PC-3 (cell line): ENCODE data around the gene PIGQ. TPM values are rescaled to one million over a fixed set of nuclear protein-coding genes. Genes with fewer than 3 reads are reported as not detected.

Experiments used
- ATAC-seq: fragments of 200-7000 bp; cut with Tn5 transposase; 2 replicates; pipeline ENCODE4 v1.9.1; 2020; ENCODE audit warnings: mild to moderate bottlenecking, moderate library complexity
- BruUV-seq: library from RNA; stranded (reverse); fragments of 400-500 nt; replicated peaks from 2 replicates; lab custom pipeline; 2021; lab: Mats Ljungman, UMichigan
- CTCF ChIA-PET: fragments of 300-600 bp; sonication (Branson Sonifier 250); formaldehyde crosslinking; loops from one replicate; lab custom pipeline; 2022; ENCODE audit warnings: antibody characterized with exemption; lab: Charles Lee
- POLR2A ChIA-PET: fragments of 300-600 bp; sonication (Branson Sonifier 250); formaldehyde crosslinking; loops from one replicate; lab custom pipeline; 2022; ENCODE audit warnings: antibody characterized with exemption; ENCODE audit not compliant: unreplicated experiment; lab: Charles Lee
- DNase-seq: peaks from one replicate; pipeline ENCODE4 v3.0.0-alpha.2; 2015
- H2AFZ ChIP-seq: fragments of 300-600 bp; sonication (generic); 2 replicates; pipeline ENCODE4 v1.6.0; 2016; ENCODE audit warnings: antibody characterized with exemption, low read length
- H3F3A ChIP-seq: fragments of 300-600 bp; sonication (generic); one replicate; pipeline ENCODE4 v1.6.0; 2017; ENCODE audit warnings: antibody characterized with exemption, low read length, control low read depth, mild to moderate bottlenecking; ENCODE audit not compliant: unreplicated experiment
- H3K27ac ChIP-seq: fragments of 300-600 bp; sonication (generic); 2 replicates; pipeline ENCODE4 v1.5.1; 2016; ENCODE audit warnings: mild to moderate bottlenecking, low read length
- H3K27me3 ChIP-seq: fragments of 300-600 bp; sonication (generic); 2 replicates; pipeline ENCODE4 v1.6.1; 2016; ENCODE audit warnings: low read length, mixed read lengths
- H3K36me3 ChIP-seq: fragments of 300-600 bp; sonication (generic); 2 replicates; pipeline ENCODE4 v1.6.1; 2016; ENCODE audit warnings: low read depth, mixed run types, low read length, mixed read lengths
- H3K4me1 ChIP-seq: fragments of 300-600 bp; sonication (generic); 2 replicates; pipeline ENCODE4 v1.5.1; 2016; ENCODE audit warnings: low read length; ENCODE audit not compliant: insufficient read depth
- H3K4me2 ChIP-seq: fragments of 300-600 bp; sonication (generic); 2 replicates; pipeline ENCODE4 v1.6.0; 2016; ENCODE audit warnings: low read length
- H3K4me3 ChIP-seq: fragments of 300-600 bp; sonication (generic); 2 replicates; pipeline ENCODE4 v1.5.1; 2016; ENCODE audit warnings: mild to moderate bottlenecking, low read length, mixed read lengths
- H3K79me2 ChIP-seq: fragments of 300-600 bp; sonication (generic); 2 replicates; pipeline ENCODE4 v1.6.1; 2017; ENCODE audit warnings: low read length, mixed read lengths
- H3K9ac ChIP-seq: fragments of 300-600 bp; sonication (generic); 2 replicates; pipeline ENCODE4 v1.6.0; 2016; ENCODE audit warnings: mild to moderate bottlenecking, low read length
- H3K9me2 ChIP-seq: fragments of 300-600 bp; sonication (generic); replicated peaks from 2 replicates; pipeline ENCODE4 v1.6.1; 2016; ENCODE audit warnings: mixed run types, low read length, mixed read lengths
- H3K9me3 ChIP-seq: fragments of 300-600 bp; sonication (generic); 2 replicates; pipeline ENCODE4 v1.6.1; 2016; ENCODE audit warnings: low read length, mixed read lengths
- H4K20me1 ChIP-seq: fragments of 300-600 bp; sonication (generic); 2 replicates; pipeline ENCODE4 v1.6.1; 2016; ENCODE audit warnings: low read length, mixed read lengths
- CTCF ChIP-seq: fragments of 300-600 bp; sonication (generic); conservative IDR thresholded peaks from 2 replicates; pipeline ENCODE4 v1.5.1; 2017; ENCODE audit warnings: antibody characterized with exemption, low read depth, mild to moderate bottlenecking, low read length
- EZH2 ChIP-seq: fragments of 300-600 bp; sonication (generic); IDR thresholded peaks from one replicate; pipeline ENCODE4 v1.6.1; 2017; ENCODE audit warnings: antibody characterized with exemption, mild to moderate bottlenecking, low read length; ENCODE audit not compliant: unreplicated experiment
- EZH2phosphoT487 ChIP-seq: fragments of 300-600 bp; sonication (generic); IDR thresholded peaks from 2 replicates; pipeline ENCODE4 v1.6.1; 2018; ENCODE audit warnings: mild to moderate bottlenecking, antibody characterized with exemption, low read length, borderline replicate concordance
- intact Hi-C: fragments of 100-400 bp; cut with micrococcal nuclease; formaldehyde crosslinking; loops from 2 replicates; pipeline ENCODE4 v1.9.0; 2023
- total RNA-seq: library from RNA; depleted of rRNA; stranded (reverse); fragments of >200 nt; gene quantifications from 2 replicates; pipeline ENCODE4 v1.2.3, GENCODE V29; 2014

PIGQ gene
- total RNA-seq, 1 experiment from 2014 or later, result 36.0 TPM

DNA sequence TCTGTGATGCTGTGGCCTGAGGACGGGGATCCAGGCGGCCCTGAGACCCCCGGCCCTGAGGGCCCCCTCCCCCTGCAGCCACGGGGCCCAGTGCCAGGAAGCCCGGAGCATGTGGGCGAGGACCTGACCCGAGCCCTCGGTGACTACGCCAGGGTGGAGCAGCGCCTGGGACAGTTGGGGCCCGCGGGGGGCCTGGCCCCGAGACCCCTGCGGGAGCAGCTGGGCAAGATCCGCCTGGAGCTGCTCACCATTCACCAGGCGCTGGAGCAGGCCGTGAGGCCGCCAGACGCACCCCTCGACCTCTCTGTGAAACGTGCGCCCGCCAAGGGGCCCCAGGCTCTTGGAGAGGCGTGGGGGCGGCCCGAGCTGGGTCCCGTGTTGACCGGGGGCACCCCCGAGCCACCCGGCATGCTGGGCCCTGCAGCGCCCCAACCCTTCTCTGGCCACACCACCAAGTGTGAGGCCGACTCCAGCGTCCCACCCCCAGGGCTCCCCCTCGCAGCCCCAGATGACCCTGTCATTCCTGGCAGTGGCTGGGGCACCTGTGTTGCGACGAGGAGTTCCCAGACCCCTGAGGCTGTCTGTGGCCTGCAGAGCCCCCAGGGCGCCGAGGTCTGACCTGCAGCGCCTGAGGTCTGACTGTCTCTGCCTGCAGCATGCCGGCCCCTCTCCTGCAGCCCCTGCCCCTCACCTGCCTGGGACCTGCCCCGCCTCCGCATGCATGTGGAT lies 4.9 kb upstream of the PIGQ start:
- Histone ChIP-seq H4K20me1 (no peaks in the 10 kb centered on the region), H3K36me3 (no peaks in the 10 kb centered on the region), H3K9ac (no peak overlapping the region), H3K4me1 (peaks cover 6% of the 10 kb centered on the region; the same call in 1 of the 2 replicates), H3K9me2 (no peaks in the 10 kb centered on the region), H2AFZ (no peak overlapping the region), H3K79me2 (no peaks in the 10 kb centered on the region), H3F3A (no peaks in the 10 kb centered on the region), H3K27ac (no peak overlapping the region), H3K4me3 (no peak overlapping the region), H3K4me2 (no peak overlapping the region), H3K9me3 (no peaks in the 10 kb centered on the region), H3K27me3 (peaks cover 5% of the 10 kb centered on the region; the same call in 1 of the 2 replicates)
- CTCF ChIA-PET, result no interaction called here
- no peak for DNase-seq
- intact Hi-C loops, result no loop called here
- ATAC-seq, result no peak
- POLR2A ChIA-PET, result no interaction called here
- TF ChIP-seq EZH2, result no peak
- no peak for TF ChIP-seq CTCF
- TF ChIP-seq EZH2phosphoT487, result no peak
- BruUV-seq, result no TSS peak

DNA sequence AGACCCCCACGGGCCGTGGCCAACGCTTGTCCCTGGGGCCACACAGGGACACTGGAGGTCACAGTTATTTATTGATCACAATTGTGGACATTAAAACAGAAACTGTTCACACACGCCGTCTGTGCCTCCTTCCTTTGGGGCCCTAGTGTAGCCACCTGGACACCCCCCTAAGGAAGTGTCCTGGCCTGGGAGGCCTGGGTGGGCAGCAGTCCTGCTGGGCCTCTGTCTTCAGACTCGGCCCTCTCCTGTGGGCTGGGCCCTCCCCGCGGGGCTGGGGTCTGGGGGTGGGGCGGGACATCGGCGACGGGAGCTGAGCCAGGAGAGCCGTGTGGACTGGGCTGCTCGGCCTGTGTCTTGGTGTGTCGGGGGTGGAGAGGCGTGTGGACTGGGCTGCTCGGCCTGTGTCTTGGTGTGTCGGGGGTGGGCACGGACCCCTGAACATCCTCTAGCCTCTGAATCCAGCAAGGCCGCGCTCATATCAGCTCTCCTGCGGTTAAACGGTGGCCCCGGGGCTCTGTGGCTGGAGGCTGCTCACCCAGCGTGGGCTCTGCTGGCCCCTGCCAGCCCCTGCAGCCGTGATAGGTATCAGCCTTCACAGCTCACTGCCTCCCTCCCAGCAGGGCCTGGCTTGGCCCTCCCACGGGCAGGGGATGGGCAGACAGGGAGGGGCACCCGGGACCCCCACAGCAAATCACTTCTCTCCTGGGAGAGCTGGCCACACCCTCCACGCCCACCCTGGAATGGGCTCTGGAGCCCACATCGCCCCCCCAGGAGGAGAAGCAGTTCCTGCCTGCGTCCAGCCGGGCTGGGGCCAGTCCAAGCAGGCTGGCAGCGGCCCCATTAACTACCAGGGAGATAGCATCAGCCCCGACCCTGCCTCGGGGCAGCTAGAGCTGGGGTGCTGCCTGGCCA lies 4.1 kb upstream of the PIGQ start:
- Histone ChIP-seq H3K79me2 (peaks cover 7% of the 10 kb centered on the region), H3K9me2 (no peaks in the 10 kb centered on the region), H3K4me3 (no peak overlapping the region), H4K20me1 (no peaks in the 10 kb centered on the region), H3K9ac (no peak overlapping the region), H3K9me3 (no peaks in the 10 kb centered on the region), H3K27ac (no peak overlapping the region), H3F3A (no peaks in the 10 kb centered on the region), H3K36me3 (no peaks in the 10 kb centered on the region), H3K27me3 (peaks cover 5% of the 10 kb centered on the region; the same call in 1 of the 2 replicates), H3K4me1 (peaks cover 6% of the 10 kb centered on the region; the same call in 1 of the 2 replicates), H3K4me2 (no peak overlapping the region), H2AFZ (no peak overlapping the region)
- TF ChIP-seq EZH2phosphoT487 (no peak), CTCF (no peak), EZH2 (no peak)
- CTCF ChIA-PET, result no interaction called here
- intact Hi-C loops, result no loop called here
- DNase-seq (no peak), ATAC-seq (no peak)
- no TSS peak for BruUV-seq
- POLR2A ChIA-PET, result no interaction called here
